ENCODE data around the gene RASEF. TPM values are rescaled to one million over a fixed set of nuclear protein-coding genes. Genes with fewer than 3 reads are reported as not detected.

RASEF gene
- total RNA-seq, 1 experiment from 2014 or later: 3.8 TPM

- in situ Hi-C loops (cut with HindIII; ENCODE audit: low pct_unique_long_range_greater_than_20kb, low sequenced_read_pairs): no loop called here
- DNase-seq (ENCODE audit: low read depth): no peak
Observed at GRCh38 chr9:82996941-82997340, 66.0 kb downstream of the RASEF start.

- in situ Hi-C loops (cut with HindIII; ENCODE audit: low pct_unique_long_range_greater_than_20kb, low sequenced_read_pairs): no loop called here
- DNase-seq (ENCODE audit: low read depth): no peak
Observed at GRCh38 chr9:82993856-82994605, 68.9 kb downstream of the RASEF start.

GRCh38 chr9:82991671-82992070 lies 71.3 kb downstream of the RASEF start:
- in situ Hi-C loops (cut with HindIII; ENCODE audit: low pct_unique_long_range_greater_than_20kb, low sequenced_read_pairs): no loop called here
- DNase-seq (ENCODE audit: low read depth): no peak

GRCh38 chr9:82989929-82990328 lies 73.0 kb downstream of the RASEF start:
- in situ Hi-C loops (cut with HindIII; ENCODE audit: low pct_unique_long_range_greater_than_20kb, low sequenced_read_pairs): no loop called here
- no peak for DNase-seq (ENCODE audit: low read depth)

- DNase-seq (ENCODE audit: low read depth): no peak
- in situ Hi-C loops (cut with HindIII; ENCODE audit: low pct_unique_long_range_greater_than_20kb, low sequenced_read_pairs): no loop called here
Observed at GRCh38 chr9:82988488-82988887, 74.5 kb downstream of the RASEF start.

- in situ Hi-C loops (cut with HindIII; ENCODE audit: low pct_unique_long_range_greater_than_20kb, low sequenced_read_pairs): no loop called here
- DNase-seq (ENCODE audit: low read depth): no peak
Observed at GRCh38 chr9:82987370-82988189, 75.4 kb downstream of the RASEF start.

- DNase-seq (ENCODE audit: low read depth): no peak
- in situ Hi-C loops (cut with HindIII; ENCODE audit: low pct_unique_long_range_greater_than_20kb, low sequenced_read_pairs): no loop called here
Observed at GRCh38 chr9:82981552-82981951, 81.4 kb downstream of the RASEF start.

GRCh38 chr9:82975176-82975575 lies 87.8 kb downstream of the RASEF start:
- no peak for DNase-seq (ENCODE audit: low read depth)
- in situ Hi-C loops (cut with HindIII; ENCODE audit: low pct_unique_long_range_greater_than_20kb, low sequenced_read_pairs): no loop called here

GRCh38 chr9:82972446-82972845 lies 90.5 kb downstream of the RASEF start:
- no peak for DNase-seq (ENCODE audit: low read depth)
- in situ Hi-C loops (cut with HindIII; ENCODE audit: low pct_unique_long_range_greater_than_20kb, low sequenced_read_pairs): no loop called here

GRCh38 chr9:82970359-82970758 lies 92.6 kb downstream of the RASEF start:
- DNase-seq (ENCODE audit: low read depth): no peak
- in situ Hi-C loops (cut with HindIII; ENCODE audit: low pct_unique_long_range_greater_than_20kb, low sequenced_read_pairs): no loop called here

GRCh38 chr9:82969291-82969690 lies 93.7 kb downstream of the RASEF start:
- no peak for DNase-seq (ENCODE audit: low read depth)
- in situ Hi-C loops (cut with HindIII; ENCODE audit: low pct_unique_long_range_greater_than_20kb, low sequenced_read_pairs): no loop called here

- in situ Hi-C loops (cut with HindIII; ENCODE audit: low pct_unique_long_range_greater_than_20kb, low sequenced_read_pairs): no loop called here
- no peak for DNase-seq (ENCODE audit: low read depth)
Observed at GRCh38 chr9:82968816-82969215, 94.1 kb downstream of the RASEF start.

GRCh38 chr9:82968388-82968787 lies 94.6 kb downstream of the RASEF start:
- in situ Hi-C loops (cut with HindIII; ENCODE audit: low pct_unique_long_range_greater_than_20kb, low sequenced_read_pairs): no loop called here
- DNase-seq (ENCODE audit: low read depth): no peak

DNA sequence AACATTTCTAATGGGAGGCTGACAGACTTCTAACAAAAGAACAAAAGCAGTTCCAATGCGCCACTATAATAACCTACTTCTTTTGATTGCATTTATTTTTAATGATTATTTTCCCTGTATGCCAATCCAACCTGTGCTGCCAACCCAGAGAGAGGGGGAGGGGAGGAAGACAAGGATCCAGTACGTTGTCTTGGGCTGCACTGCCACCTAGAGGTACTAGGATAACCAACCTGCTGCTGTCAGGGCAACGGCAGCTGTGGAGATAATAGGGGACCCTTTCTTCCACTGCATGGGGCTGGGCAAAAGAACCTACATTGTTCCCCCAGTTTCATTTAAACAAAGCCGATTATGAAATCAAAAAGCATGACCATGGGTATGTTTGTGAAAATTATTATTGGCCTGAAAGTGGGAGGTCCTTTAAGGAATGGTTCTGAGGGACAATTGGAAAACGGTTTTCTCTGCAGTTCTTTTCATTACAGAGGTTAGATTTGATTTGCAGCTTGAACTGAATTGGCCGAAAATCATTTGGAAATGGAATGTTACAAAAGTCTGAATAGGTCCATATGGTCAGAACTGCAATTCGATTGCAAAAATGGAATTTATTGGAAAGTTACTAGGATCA lies 101.3 kb downstream of the RASEF start:
- in situ Hi-C loops (cut with HindIII; ENCODE audit: low pct_unique_long_range_greater_than_20kb, low sequenced_read_pairs): no loop called here
- peak; percentile 64 for DNase-seq (ENCODE audit: low read depth)

DNA sequence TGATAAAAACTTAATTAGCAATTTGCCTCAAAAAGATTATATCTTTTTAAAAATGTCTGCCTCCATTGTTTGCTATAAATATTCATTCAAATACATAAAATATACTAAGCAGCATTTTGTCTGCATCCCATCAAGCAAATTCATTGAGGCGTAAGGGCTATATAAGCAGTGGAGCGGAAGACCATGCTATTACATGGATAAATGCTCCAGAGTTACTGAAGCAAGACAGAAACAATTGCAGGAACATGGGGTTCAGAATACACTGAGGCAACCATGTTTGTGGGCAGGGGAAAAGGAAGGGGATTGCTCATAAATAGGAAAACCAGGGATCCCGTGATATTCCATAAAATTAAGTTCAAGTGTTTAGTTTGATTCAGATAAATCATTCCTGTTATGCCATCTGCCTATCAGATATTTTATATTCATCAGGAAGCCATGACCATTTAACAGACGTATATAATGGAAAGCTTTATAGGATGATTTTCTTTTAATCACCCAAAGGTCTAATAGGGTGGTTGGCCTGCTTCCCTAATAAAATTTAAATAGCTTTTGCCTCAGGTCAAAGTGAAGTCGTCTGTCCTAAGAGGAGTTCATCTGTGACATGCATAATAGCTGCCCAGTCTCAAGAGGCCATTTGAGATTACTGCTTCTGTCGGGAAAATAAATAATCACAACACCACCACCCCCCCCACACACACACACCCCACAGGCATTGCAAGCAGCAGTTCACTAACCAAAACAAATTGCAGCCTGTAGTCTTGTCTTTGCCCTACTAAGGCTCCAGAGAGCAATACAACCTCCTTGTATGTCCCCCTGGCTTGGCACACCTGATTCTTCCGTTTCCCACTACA lies 105.2 kb downstream of the RASEF start:
- in situ Hi-C loops (cut with HindIII; ENCODE audit: low pct_unique_long_range_greater_than_20kb, low sequenced_read_pairs): no loop called here
- DNase-seq (ENCODE audit: low read depth): peak; percentile 66

GRCh38 chr9:82949203-82949602 lies 113.7 kb downstream of the RASEF start:
- in situ Hi-C loops (cut with HindIII; ENCODE audit: low pct_unique_long_range_greater_than_20kb, low sequenced_read_pairs): no loop called here
- DNase-seq (ENCODE audit: low read depth): no peak

DNA sequence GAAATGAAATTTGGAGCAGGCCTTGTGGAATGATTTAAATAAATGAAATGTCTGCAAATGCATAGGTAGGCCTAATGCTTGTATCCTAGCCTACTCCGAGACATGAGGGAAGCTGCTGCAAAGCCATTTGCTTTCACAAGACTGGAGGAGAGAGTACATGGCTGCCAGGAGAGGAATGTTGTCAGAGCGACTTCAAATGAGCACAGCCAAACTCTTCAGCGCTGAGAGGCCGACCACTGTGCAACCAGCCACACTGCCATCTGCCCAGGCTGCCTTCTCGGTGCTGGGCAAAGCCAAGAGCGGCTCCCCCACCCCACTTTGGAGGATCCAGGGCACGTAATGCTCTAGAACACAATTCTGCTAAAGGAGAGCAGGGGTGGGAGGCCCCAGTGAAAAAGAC lies 122.6 kb downstream of the RASEF start:
- in situ Hi-C loops (cut with HindIII; ENCODE audit: low pct_unique_long_range_greater_than_20kb, low sequenced_read_pairs): no loop called here
- no peak for DNase-seq (ENCODE audit: low read depth)

DNA sequence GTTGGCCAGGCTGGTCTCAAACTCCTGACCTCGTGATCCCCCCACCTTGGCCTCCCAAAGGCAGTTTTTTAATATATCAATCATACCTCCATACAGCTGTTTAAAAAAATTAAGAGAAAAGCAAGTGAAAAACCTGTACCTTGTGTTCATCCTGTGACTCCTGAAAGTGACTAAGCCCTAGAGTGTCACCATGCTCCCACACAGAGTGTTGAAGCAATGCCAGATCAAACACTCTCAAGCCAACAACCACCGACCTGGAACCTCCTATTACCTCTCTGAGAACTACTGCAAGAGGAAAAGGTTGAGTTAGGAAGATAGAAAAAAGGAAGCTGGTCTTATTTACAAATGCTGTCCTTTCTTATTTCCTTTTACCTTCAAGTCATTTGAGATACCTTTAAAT lies 123.5 kb downstream of the RASEF start:
- peak; percentile 79 for DNase-seq (ENCODE audit: low read depth)
- in situ Hi-C loops (cut with HindIII; ENCODE audit: low pct_unique_long_range_greater_than_20kb, low sequenced_read_pairs): no loop called here
